ENCODE results near the gene HIVEP2.

HIVEP2 gene

DNA sequence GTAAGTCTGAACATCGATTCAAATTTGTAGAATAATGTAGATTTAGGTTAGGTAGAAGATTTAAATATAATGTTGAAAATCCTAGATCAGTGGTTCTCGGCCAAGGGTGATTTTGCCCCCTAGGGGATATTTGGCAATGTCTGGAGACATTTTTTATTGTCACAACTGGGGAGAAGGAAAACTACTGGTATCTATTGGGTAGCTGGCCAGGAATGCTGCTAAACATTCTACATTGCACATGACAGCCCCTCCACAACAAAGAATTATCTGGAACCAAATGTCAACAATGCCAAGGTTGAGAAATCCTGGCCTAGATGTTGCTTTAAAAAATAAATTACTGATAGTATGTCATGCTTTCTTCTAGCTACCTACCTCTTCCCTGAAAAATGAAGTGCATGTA, 76.1 kb downstream of the HIVEP2 start:
- FAIRE-seq, result peak; percentile 9
- no peak for TF ChIP-seq PAX5 (IDR thresholded peaks at IDR 0.05; ENCODE audit: insufficient read depth, low read length, severe bottlenecking)
- TF ChIP-seq POLR2A (IDR thresholded peaks at IDR 0.05; ENCODE audit: low read depth, low read length), result no peak
- TF ChIP-seq POU2F2 (IDR thresholded peaks at IDR 0.05; ENCODE audit: low read depth, low read length), result no peak
- TF ChIP-seq SPI1 (IDR thresholded peaks at IDR 0.05; ENCODE audit: low read depth, low read length), result no peak
- no peak for TF ChIP-seq POLR2AphosphoS5 (IDR thresholded peaks at IDR 0.05; ENCODE audit: low read depth, low read length)
- TF ChIP-seq TAF1 (IDR thresholded peaks at IDR 0.05; ENCODE audit: low read depth, low read length), result no peak
- no peak for DNase-seq (ENCODE audit: insufficient read length, low spot score)

GRCh38 chr6:142867988-142868812, 76.8 kb downstream of the HIVEP2 start:
- FAIRE-seq (peak; percentile 90), DNase-seq (ENCODE audit: insufficient read length, low spot score) (no peak)
- TF ChIP-seq POU2F2 (IDR thresholded peaks at IDR 0.05; ENCODE audit: low read depth, low read length), result no peak
- no peak for TF ChIP-seq TAF1 (IDR thresholded peaks at IDR 0.05; ENCODE audit: low read depth, low read length)
- no peak for TF ChIP-seq POLR2AphosphoS5 (IDR thresholded peaks at IDR 0.05; ENCODE audit: low read depth, low read length)
- TF ChIP-seq SPI1 (IDR thresholded peaks at IDR 0.05; ENCODE audit: low read depth, low read length), result no peak
- no peak for TF ChIP-seq PAX5 (IDR thresholded peaks at IDR 0.05; ENCODE audit: insufficient read depth, low read length, severe bottlenecking)
- no peak for TF ChIP-seq POLR2A (IDR thresholded peaks at IDR 0.05; ENCODE audit: low read depth, low read length)

GRCh38 chr6:142867355-142867801, 77.6 kb downstream of the HIVEP2 start:
- FAIRE-seq (peak; percentile 61), DNase-seq (ENCODE audit: insufficient read length, low spot score) (no peak)
- TF ChIP-seq PAX5 (IDR thresholded peaks at IDR 0.05; ENCODE audit: insufficient read depth, low read length, severe bottlenecking), result no peak
- no peak for TF ChIP-seq POU2F2 (IDR thresholded peaks at IDR 0.05; ENCODE audit: low read depth, low read length)
- no peak for TF ChIP-seq POLR2A (IDR thresholded peaks at IDR 0.05; ENCODE audit: low read depth, low read length)
- TF ChIP-seq TAF1 (IDR thresholded peaks at IDR 0.05; ENCODE audit: low read depth, low read length), result no peak
- TF ChIP-seq SPI1 (IDR thresholded peaks at IDR 0.05; ENCODE audit: low read depth, low read length), result no peak

DNA sequence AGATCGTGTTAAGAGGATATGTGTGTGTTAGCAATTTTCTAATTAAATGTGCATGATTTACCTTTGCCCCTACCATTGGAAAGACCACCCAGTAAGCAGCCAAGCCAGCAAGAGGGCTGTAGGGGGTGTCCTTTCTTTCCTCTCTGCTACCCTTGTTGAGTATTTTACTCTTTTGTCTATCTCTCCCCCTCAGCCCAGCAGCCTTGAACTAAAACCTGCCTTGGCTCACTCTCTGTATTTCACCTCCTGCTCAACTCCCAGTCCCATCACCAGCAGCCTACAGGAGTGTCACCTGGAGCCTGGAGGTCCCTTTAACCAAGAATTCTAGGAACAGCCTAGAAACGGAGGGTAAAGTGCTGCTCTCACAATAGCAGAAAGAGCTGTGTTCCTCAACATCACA, 81.0 kb downstream of the HIVEP2 start:
- no peak for DNase-seq (ENCODE audit: insufficient read length, low spot score)
- TF ChIP-seq TAF1 (IDR thresholded peaks at IDR 0.05; ENCODE audit: low read depth, low read length), result no peak
- no peak for TF ChIP-seq POU2F2 (IDR thresholded peaks at IDR 0.05; ENCODE audit: low read depth, low read length)
- no peak for TF ChIP-seq POLR2A (IDR thresholded peaks at IDR 0.05; ENCODE audit: low read depth, low read length)
- TF ChIP-seq SPI1 (IDR thresholded peaks at IDR 0.05; ENCODE audit: low read depth, low read length), result no peak
- no peak for TF ChIP-seq POLR2AphosphoS5 (IDR thresholded peaks at IDR 0.05; ENCODE audit: low read depth, low read length)
- no peak for TF ChIP-seq PAX5 (IDR thresholded peaks at IDR 0.05; ENCODE audit: insufficient read depth, low read length, severe bottlenecking)
- no peak for FAIRE-seq

DNA sequence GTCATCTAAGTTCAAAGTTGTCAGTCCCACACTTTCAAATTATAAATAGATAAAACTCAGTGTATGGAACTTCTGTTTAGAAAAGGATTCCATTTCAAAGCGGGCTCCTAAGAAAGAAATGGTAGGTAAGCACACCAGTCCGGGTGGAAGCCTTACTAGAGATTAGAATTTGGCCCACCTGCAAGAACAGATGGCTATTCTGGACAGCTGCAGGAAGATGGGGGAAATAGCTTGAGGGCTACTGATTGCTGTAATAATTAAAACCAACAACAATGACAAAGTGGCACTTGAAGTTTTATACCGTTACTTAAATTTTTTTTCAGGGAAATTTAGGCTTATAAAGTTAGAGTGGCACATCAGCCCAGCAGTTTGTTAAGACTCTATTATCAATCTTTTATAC, 83.3 kb downstream of the HIVEP2 start:
- DNase-seq (ENCODE audit: insufficient read length, low spot score) (no peak), FAIRE-seq (no peak)
- TF ChIP-seq PAX5 (IDR thresholded peaks at IDR 0.05; ENCODE audit: insufficient read depth, low read length, severe bottlenecking) (no peak), TAF1 (IDR thresholded peaks at IDR 0.05; ENCODE audit: low read depth, low read length) (no peak), SPI1 (IDR thresholded peaks at IDR 0.05; ENCODE audit: low read depth, low read length) (no peak), POLR2A (IDR thresholded peaks at IDR 0.05; ENCODE audit: low read depth, low read length) (no peak), POU2F2 (IDR thresholded peaks at IDR 0.05; ENCODE audit: low read depth, low read length) (no peak), POLR2AphosphoS5 (IDR thresholded peaks at IDR 0.05; ENCODE audit: low read depth, low read length) (no peak)

DNA sequence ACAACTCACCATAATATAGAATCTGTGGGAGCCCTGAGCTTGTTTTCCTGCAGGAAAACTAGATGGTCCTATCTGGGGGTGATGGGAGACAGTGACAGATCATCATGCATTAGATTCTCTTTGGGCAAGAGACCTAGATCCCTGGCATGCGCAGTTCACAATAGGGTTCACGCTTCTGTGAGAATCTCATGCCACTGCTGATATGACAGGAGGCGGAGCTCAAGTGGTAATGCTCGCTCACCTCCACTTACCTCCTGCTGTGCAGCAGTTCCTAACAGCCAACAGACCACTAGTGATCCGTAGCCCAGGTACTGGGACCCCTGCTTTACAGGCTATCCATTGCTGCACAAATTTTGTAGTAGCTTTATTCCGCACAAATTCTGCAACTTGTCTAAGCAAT, 84.5 kb downstream of the HIVEP2 start:
- TF ChIP-seq POU2F2 (IDR thresholded peaks at IDR 0.05; ENCODE audit: low read depth, low read length), result no peak
- TF ChIP-seq PAX5 (IDR thresholded peaks at IDR 0.05; ENCODE audit: insufficient read depth, low read length, severe bottlenecking), result no peak
- TF ChIP-seq SPI1 (IDR thresholded peaks at IDR 0.05; ENCODE audit: low read depth, low read length), result no peak
- no peak for TF ChIP-seq TAF1 (IDR thresholded peaks at IDR 0.05; ENCODE audit: low read depth, low read length)
- TF ChIP-seq POLR2AphosphoS5 (IDR thresholded peaks at IDR 0.05; ENCODE audit: low read depth, low read length), result no peak
- TF ChIP-seq POLR2A (IDR thresholded peaks at IDR 0.05; ENCODE audit: low read depth, low read length), result no peak
- no peak for DNase-seq (ENCODE audit: insufficient read length, low spot score)
- FAIRE-seq, result no peak

- TF ChIP-seq SPI1 (IDR thresholded peaks at IDR 0.05; ENCODE audit: low read depth, low read length) (no peak), POLR2AphosphoS5 (IDR thresholded peaks at IDR 0.05; ENCODE audit: low read depth, low read length) (no peak), PAX5 (IDR thresholded peaks at IDR 0.05; ENCODE audit: insufficient read depth, low read length, severe bottlenecking) (no peak), POU2F2 (IDR thresholded peaks at IDR 0.05; ENCODE audit: low read depth, low read length) (no peak), POLR2A (IDR thresholded peaks at IDR 0.05; ENCODE audit: low read depth, low read length) (no peak), TAF1 (IDR thresholded peaks at IDR 0.05; ENCODE audit: low read depth, low read length) (no peak)
- FAIRE-seq, result peak; percentile 72
- DNase-seq (ENCODE audit: insufficient read length, low spot score), result no peak
Measured at GRCh38 chr6:142857796-142858555, 87.0 kb downstream of the HIVEP2 start.

DNA sequence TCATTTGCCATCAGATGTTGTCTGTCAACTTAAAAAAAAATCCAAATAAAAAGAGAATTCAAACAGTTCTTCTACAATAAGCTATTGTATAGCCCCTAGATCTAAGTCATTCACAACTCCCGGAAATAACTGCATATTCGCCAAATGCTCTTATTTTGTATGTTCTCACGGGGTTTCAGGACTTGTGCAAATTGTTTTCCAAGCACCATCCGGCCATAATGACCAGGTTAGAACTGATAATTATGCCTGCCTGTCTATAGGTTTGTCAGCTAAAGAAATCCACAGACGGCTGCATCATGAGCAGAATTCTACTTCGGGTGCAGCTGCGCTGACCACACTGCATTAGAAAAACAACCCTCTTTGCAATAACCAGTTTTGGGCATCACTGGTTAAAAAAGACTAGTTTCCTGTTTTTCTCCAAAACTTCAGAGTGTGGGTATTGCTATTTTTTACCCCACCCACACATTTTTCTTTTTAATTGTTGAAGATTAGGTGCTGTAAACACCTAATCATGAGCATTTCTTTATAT, 87.7 kb downstream of the HIVEP2 start:
- TF ChIP-seq SPI1 (IDR thresholded peaks at IDR 0.05; ENCODE audit: low read depth, low read length) (no peak), TAF1 (IDR thresholded peaks at IDR 0.05; ENCODE audit: low read depth, low read length) (peak; percentile 59; the same call in 1 of the 2 replicates)
- peak; percentile 84 for FAIRE-seq
- no peak for DNase-seq (ENCODE audit: insufficient read length, low spot score)

GRCh38 chr6:142856624-142857232, 88.2 kb downstream of the HIVEP2 start:
- DNase-seq (ENCODE audit: insufficient read length, low spot score) (no peak), FAIRE-seq (peak; percentile 87)
- TF ChIP-seq POLR2A (IDR thresholded peaks at IDR 0.05; ENCODE audit: low read depth, low read length), result peak; percentile 74
- TF ChIP-seq POU2F2 (IDR thresholded peaks at IDR 0.05; ENCODE audit: low read depth, low read length), result peak; percentile 75
- peak; percentile 82 for TF ChIP-seq TAF1 (IDR thresholded peaks at IDR 0.05; ENCODE audit: low read depth, low read length)
- no peak for TF ChIP-seq PAX5 (IDR thresholded peaks at IDR 0.05; ENCODE audit: insufficient read depth, low read length, severe bottlenecking)
- TF ChIP-seq POLR2AphosphoS5 (IDR thresholded peaks at IDR 0.05; ENCODE audit: low read depth, low read length), result peak; percentile 77
- peak; percentile 62 for TF ChIP-seq SPI1 (IDR thresholded peaks at IDR 0.05; ENCODE audit: low read depth, low read length)

All from GM12891 (cell line).